Smooth muscle cell of the brain vasculature (primary cell): Measurements from ENCODE around the gene VANGL1.

ENCODE experiments used
- DNase-seq: peaks from one replicate; pipeline ENCODE4 v3.0.0-alpha.2; 2012; ENCODE audit warnings: low read depth, low spot score

VANGL1 gene

DNA sequence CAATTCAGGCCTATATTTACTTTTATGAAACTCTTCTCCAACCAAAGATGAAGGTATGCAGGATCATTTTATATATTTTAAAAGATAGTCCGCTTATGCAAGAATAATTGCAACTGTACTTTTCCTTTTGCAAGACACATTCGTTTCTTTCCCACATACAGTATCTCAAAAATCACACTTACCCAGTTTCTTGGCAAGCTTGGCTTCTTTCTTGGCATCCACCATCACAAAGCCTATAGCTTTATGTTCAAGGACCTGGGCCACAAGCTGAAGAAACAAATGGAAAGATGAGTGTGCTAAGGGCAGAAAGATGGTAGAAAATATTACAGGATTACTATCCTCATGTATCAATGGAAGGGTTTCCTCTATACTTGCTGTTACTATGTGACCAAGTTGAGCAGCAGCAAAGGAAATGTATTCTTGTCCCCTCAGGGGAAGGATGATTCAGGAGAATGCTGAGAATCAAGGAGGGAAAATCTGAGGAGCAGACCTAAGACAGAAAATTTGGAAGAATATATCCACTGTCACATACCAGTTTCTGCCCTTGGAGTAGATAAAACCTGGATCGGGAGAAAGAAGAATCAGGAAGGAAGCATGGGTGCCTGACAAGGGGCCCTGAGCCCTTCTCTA, 103.0 kb downstream of the VANGL1 start:
- no peak for DNase-seq

DNA sequence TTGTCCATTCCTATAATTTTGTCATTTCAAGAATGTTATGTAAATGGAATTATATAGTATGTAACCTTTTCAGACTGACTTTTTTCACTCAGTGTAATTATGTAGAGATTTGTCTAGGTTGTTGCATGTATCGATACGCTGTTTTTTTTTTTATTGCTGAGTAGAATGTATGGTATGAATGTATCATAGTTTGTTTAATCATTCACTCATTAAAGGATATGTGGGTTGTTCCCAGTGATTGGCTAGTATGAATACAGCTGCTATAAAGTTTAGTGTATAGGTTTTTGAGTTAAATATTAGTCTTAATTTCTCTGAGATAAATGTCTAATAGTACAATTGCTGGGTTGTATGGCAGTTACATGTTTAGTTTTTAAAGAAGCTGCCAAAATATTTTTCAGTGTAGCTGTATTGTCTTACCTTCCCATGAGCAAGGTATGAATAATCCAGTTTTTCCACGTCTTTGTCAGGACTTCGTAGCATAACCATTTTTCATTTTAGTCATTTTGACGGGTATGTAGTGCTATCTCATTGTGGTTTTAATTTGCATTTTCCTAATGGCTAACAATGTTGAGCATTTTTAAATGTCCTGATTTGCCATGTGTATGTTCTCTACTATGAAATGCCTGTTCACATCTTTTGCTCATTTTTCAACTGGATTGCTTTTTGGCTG, 104.4 kb downstream of the VANGL1 start:
- DNase-seq, result no peak
